Measurements from ENCODE around the gene ARHGEF28. TPM values are rescaled to one million over a fixed set of nuclear protein-coding genes. Genes with fewer than 3 reads are reported as not detected.

Gene ARHGEF28, protein sequence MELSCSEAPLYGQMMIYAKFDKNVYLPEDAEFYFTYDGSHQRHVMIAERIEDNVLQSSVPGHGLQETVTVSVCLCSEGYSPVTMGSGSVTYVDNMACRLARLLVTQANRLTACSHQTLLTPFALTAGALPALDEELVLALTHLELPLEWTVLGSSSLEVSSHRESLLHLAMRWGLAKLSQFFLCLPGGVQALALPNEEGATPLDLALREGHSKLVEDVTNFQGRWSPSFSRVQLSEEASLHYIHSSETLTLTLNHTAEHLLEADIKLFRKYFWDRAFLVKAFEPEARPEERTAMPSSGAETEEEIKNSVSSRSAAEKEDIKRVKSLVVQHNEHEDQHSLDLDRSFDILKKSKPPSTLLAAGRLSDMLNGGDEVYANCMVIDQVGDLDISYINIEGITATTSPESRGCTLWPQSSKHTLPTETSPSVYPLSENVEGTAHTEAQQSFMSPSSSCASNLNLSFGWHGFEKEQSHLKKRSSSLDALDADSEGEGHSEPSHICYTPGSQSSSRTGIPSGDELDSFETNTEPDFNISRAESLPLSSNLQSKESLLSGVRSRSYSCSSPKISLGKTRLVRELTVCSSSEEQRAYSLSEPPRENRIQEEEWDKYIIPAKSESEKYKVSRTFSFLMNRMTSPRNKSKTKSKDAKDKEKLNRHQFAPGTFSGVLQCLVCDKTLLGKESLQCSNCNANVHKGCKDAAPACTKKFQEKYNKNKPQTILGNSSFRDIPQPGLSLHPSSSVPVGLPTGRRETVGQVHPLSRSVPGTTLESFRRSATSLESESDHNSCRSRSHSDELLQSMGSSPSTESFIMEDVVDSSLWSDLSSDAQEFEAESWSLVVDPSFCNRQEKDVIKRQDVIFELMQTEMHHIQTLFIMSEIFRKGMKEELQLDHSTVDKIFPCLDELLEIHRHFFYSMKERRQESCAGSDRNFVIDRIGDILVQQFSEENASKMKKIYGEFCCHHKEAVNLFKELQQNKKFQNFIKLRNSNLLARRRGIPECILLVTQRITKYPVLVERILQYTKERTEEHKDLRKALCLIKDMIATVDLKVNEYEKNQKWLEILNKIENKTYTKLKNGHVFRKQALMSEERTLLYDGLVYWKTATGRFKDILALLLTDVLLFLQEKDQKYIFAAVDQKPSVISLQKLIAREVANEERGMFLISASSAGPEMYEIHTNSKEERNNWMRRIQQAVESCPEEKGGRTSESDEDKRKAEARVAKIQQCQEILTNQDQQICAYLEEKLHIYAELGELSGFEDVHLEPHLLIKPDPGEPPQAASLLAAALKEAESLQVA (N-terminal part only)
- 0.11 and 0.28 TPM in 2 replicates for total RNA-seq (ENCODE audit: low replicate concordance)

DNA sequence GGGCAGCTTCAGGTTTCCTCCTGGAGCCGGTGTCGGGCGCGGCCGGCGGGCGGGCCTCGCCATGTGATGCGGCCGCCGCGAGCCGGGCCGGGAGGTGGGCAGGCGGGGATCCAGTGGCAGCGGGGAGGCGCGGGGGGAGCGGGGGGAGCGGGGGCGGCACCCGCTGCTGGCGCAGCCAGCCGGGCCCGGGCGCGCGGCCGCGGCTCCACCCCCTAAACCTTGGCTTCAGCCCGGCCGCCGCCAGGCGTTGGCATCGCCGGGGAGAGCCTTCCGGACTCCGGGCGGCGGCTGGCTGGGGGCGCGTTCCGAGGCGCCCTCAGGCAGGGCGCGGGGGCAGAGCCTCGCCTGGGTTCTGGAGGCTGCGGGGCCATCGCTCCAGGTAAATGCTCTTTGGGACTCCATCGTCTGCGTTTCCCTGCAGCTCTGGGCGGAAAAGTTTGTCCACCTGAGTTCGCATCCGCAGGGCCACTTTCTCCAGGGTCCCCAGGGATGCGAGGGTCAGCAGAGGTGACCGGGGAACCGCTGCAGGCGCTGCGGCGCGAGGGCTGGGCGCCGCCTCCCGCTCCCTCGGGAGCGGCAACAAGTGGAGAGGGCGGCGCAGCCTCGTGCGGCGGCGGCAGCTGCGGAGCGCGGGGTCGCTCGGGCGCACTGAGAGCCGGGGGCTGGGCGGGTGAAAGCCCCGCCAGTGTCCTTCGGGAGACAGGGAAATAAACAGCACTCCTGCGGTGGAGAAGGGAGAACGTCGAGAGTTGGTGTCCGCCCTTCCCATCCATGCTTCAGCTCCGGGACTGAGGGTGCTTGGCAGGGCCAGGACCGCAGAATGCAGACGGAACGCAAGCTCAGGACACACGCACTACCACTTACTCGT is at the start of gene ARHGEF28:
ARHGEF28 (plus strand) TSS at position 253 of the 868 bp plus-strand sequence. CDS start 58,656 bp downstream, outside the sequence.
- Histone ChIP-seq H3K9ac (no peak within 1 kb of the TSS), H3K27ac (no peak within 1 kb of the TSS), H3K27me3 (peaks cover 80% of the 10 kb centered on the region), H3K9me3 (ENCODE audit: low read depth) (no peaks in the 10 kb centered on the region), H2AFZ (replicated peaks) (peak within 1 kb of the TSS; percentile 97), H4K20me1 (ENCODE audit: low read depth) (no peaks in the 10 kb centered on the region), H3K79me2 (ENCODE audit: low read depth) (no peaks in the 10 kb centered on the region), H3K4me3 (peak within 1 kb of the TSS; percentile 79), H3K4me2 (peak within 1 kb of the TSS; percentile 99), H3K36me3 (no peaks in the 10 kb centered on the region), H3K4me1 (peaks cover 9% of the 10 kb centered on the region), H3F3A (ENCODE audit: low read depth) (peaks cover 17% of the 10 kb centered on the region)
- peak; percentile 82 for DNase-seq (ENCODE audit: low spot score)
- Mint-ChIP-seq H3K36me3 (no peaks in the 10 kb centered on the region), H3K4me3 (peak within 1 kb of the TSS; percentile 86), H3K9me3 (no peaks in the 10 kb centered on the region), H3K27ac (no peak within 1 kb of the TSS), H3K27me3 (ENCODE audit: insufficient read depth, low read depth) (peaks cover 29% of the 10 kb centered on the region), H3K4me1 (peaks cover 3% of the 10 kb centered on the region)
- TF ChIP-seq EZH2 (IDR thresholded peaks at IDR 0.05) (peak; percentile 75), EZH2phosphoT487 (IDR thresholded peaks at IDR 0.05) (peak; percentile 42)
- TF ChIP-seq, protein P1, sequence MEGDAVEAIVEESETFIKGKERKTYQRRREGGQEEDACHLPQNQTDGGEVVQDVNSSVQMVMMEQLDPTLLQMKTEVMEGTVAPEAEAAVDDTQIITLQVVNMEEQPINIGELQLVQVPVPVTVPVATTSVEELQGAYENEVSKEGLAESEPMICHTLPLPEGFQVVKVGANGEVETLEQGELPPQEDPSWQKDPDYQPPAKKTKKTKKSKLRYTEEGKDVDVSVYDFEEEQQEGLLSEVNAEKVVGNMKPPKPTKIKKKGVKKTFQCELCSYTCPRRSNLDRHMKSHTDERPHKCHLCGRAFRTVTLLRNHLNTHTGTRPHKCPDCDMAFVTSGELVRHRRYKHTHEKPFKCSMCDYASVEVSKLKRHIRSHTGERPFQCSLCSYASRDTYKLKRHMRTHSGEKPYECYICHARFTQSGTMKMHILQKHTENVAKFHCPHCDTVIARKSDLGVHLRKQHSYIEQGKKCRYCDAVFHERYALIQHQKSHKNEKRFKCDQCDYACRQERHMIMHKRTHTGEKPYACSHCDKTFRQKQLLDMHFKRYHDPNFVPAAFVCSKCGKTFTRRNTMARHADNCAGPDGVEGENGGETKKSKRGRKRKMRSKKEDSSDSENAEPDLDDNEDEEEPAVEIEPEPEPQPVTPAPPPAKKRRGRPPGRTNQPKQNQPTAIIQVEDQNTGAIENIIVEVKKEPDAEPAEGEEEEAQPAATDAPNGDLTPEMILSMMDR (IDR thresholded peaks at IDR 0.05), result no peak

DNA sequence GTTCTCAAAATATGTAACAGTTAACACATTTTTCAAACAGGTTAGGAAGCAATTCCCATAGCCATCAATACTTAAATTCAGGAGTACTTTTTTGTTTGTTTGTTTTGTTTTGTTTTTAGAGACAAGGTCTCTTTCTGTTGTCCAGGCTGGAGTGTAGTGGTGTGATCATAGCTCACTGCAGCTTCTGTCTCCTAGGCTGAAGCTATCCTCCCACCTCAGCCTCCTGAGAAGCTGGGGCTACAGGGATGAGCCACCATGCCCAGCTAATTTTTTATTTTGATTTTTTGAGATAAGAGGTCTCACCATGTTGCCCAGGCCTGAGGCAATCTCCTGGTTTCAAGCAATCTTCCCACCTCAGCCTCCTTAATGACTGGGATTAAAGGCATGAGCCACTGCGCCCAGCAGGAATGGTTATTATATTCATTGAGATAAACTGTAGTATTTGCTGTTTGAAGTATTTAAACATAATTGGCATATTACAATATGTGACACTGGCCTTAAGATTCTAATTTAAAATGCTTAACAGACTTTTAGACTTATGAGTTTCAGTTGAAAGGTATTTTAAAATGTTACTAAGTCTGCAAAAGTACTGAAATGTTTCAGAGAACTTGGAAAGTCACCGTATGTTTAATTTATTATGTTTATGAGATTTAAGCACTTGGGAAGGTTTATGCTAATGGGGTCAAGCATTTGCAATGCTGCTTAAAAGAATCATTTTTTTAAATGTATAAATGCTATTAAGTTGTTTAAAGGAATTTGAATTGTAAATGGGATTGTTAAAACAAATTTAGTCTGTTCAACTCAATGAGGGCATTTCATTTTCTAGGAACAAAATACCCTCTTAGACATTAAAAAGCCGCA is 43.5 kb upstream of the ARHGEF28 start:
- no peaks in the 10 kb centered on the region for H3K27me3 Mint-ChIP-seq (ENCODE audit: insufficient read depth, low read depth)
- H3K27me3 ChIP-seq, result no peaks in the 10 kb centered on the region
- H3K79me2 ChIP-seq (ENCODE audit: low read depth), result no peaks in the 10 kb centered on the region
- H3K9me3 ChIP-seq (ENCODE audit: low read depth), result no peaks in the 10 kb centered on the region
- H4K20me1 ChIP-seq (ENCODE audit: low read depth), result no peaks in the 10 kb centered on the region
- H3K4me2 ChIP-seq, result no peak overlapping the region
- H3K9ac ChIP-seq, result no peak overlapping the region
- no peaks in the 10 kb centered on the region for H3K9me3 Mint-ChIP-seq
- peaks cover 22% of the 10 kb centered on the region for H3K36me3 ChIP-seq
- H3K4me1 ChIP-seq, result no peaks in the 10 kb centered on the region
- DNase-seq (ENCODE audit: low spot score), result no peak
- no peak overlapping the region for H3K4me3 ChIP-seq
- no peak overlapping the region for H3K27ac ChIP-seq
- no peak overlapping the region for H3K4me3 Mint-ChIP-seq
- H3K27ac Mint-ChIP-seq, result no peak overlapping the region
- no peak for TF ChIP-seq EZH2 (IDR thresholded peaks at IDR 0.05)
- no peak for TF ChIP-seq EZH2phosphoT487 (IDR thresholded peaks at IDR 0.05)
- TF ChIP-seq, protein P1 (IDR thresholded peaks at IDR 0.05), result no peak
- H3K4me1 Mint-ChIP-seq, result no peaks in the 10 kb centered on the region
- no peaks in the 10 kb centered on the region for H3F3A ChIP-seq (ENCODE audit: low read depth)
- H3K36me3 Mint-ChIP-seq, result peaks cover 7% of the 10 kb centered on the region
- H2AFZ ChIP-seq (replicated peaks), result no peak overlapping the region
